HG03095 (cell line): ENCODE measurements around the gene PGAM5.
A peak's percentile ranks its signal among the peaks of the same experiment; 100 is the strongest.

Experiments used
- ATAC-seq: cut with Tn5 transposase; IDR thresholded peaks from one replicate; pipeline ENCODE4 v1.9.1; 2021; ENCODE audit warnings: moderate library complexity; ENCODE audit not compliant: unreplicated experiment

PGAM5 gene

GRCh38 chr12:132710405-132711079 lies at the start of gene PGAM5:
PGAM5 (plus strand) TSS chr12:132710842; CDS start chr12:132710877, 35 bp downstream.
- peak; percentile 87 for ATAC-seq

- no peak for ATAC-seq
Observed at GRCh38 chr12:132660996-132661395, 49.6 kb upstream of the PGAM5 start.

- no peak for ATAC-seq
Observed at GRCh38 chr12:132661972-132662371, 48.7 kb upstream of the PGAM5 start.

DNA sequence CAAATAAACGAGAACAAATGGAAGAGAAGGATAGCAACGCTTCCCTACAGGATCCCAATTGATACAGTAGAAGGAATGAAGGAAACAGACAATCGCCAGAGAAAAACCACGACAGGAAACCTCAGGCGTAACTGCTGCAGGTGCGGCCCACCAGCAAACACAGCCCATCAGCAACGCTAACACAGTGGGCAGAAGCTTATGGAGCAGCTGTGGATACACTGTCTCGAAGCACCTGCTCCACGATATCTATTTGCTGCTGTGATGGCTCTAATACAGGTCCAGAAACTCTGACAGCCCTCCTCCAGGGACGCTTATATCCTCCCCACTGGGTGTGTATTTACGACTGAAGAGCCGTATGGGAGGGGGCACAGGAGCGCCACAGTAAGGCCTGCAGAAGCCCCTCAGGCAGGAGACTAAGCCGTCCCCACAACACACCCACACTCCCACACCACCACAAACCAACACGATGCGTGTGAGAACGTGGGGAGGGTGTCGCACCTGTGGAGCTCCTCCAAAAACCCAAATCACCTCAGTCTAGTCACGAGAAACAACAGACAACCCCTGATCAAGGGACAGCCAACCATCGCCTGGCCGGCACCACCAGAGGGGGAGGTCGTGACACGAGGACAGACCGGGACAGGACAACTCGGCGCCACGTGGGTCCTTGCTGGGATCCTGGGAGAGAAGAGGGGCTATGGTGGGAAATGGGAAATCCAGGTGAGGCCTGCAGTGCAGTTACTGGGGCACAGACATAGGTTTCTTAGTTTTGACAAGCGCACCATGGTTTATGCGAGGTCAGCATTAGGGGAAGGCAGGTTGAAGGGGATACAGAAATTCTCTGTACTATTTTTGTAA lies 47.5 kb upstream of the PGAM5 start:
- ATAC-seq: no peak

DNA sequence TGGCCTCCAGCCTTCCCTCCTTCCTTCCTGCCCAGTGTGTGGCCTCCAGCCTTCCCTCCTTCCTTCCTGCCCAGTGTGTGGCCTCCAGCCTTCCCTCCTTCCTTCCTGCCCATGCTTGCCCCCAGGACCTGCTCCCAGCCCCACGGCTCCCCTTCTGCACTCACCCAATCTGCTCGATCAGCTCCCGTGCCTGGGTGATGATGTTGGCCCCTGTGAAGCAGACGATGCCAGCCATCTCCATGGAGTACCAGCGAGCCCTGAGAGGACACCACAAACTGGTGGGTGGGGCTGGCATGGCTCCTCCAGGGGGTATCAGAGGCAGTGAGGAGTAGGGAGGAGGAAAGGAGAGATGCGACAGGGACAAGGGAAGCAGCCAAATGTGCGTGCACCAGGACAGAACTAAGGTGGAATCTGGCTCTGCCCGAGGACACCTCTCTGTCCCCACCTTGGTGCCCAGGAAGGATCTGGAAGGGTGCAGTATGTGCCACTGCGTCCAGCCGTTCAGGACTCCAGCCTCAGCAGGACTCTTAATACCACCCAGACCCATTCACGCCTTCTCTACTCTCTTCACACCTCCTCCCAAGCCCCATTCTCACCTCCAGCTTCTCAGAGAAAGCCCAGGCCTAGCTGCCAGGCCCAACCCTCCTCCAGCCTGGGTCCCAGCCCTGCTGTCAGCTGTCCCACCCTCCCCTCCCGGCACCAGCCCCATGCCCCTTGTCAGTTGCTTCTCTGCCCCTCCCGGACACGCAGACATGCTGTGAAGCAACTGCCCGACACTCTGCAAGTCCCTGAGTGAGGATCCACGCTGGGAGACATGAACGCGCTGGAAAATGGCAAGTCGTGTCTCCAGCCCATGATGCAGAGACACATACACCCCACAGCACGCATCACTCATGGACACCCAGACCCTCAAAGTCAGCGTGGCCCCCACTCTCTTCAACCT lies 46.2 kb upstream of the PGAM5 start:
- ATAC-seq: no peak

DNA sequence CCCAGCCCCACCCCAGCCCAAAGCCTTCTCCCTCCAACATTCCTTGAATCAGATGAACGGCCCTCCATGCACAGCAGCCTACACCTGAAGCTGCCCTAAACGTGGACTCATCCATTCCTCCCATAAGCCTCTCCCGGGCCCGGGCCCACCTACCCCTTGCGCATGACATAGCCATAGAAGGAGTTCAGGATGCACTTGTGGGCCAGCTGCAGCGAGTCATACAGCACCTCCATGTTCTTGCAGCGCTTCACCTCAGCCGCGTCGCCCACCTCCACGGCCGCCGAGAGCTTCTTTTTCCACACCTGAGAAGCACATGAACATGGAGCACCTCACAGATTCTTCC lies 45.5 kb upstream of the PGAM5 start:
- ATAC-seq: no peak

GRCh38 chr12:132665794-132666193 lies 44.8 kb upstream of the PGAM5 start:
- no peak for ATAC-seq

- ATAC-seq: no peak
Observed at GRCh38 chr12:132668191-132669088, 42.2 kb upstream of the PGAM5 start.

DNA sequence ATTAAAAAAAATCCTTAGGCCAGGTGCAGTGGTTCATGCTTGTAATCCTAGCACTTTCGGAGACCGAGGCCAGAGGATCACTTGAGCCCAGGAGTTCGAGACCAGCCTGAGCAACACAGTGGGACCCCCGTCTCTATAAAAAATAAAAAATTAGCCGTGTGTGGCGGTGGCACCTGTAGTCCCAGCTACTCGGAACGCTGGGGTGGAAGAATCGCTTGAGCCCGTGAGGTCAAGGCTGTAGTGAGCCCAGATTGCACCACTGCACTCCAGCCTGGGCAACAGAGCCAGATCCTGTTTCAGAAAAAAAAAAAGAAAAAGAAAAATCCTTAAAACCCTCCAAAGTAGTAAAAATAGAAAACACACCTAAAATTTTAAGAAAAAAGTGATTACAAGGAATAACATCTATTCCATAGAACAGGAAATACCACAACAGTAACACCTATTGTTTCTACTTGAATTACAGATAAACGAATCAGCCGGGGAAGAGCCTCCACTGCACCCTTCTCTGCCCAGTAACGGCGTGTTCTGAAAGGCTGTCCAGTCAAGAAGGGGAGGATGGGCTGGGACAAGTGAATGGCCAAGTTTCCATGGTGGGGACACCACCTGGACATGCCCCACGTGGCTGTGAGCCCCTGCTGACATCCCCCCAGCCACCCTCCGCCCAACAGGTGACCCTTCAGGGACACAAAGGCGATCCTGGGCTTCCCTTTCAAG lies 41.3 kb upstream of the PGAM5 start:
- ATAC-seq: no peak

DNA sequence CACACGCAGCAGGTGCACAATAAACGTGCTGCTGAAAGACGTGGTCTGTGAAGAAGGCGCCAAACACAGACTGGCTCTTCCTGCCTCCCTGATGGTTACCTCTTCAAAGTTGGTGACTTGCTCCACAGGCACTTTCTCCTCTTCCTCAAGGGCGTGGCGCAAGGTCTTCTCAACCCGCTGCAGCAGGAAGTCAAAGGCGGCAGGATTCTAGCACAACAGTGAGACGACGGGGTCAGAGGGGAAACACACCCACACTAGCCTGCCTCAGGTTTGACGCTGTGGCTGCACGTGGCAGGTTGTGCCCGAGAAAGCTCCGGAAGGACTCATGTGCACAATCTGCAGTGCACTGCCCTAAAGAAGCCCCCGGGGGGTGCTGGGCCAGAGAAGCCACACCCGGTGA lies 38.5 kb upstream of the PGAM5 start:
- no peak for ATAC-seq

GRCh38 chr12:132672678-132673077 lies 38.0 kb upstream of the PGAM5 start:
- no peak for ATAC-seq

GRCh38 chr12:132673288-132674179 lies 37.1 kb upstream of the PGAM5 start:
- ATAC-seq: no peak

DNA sequence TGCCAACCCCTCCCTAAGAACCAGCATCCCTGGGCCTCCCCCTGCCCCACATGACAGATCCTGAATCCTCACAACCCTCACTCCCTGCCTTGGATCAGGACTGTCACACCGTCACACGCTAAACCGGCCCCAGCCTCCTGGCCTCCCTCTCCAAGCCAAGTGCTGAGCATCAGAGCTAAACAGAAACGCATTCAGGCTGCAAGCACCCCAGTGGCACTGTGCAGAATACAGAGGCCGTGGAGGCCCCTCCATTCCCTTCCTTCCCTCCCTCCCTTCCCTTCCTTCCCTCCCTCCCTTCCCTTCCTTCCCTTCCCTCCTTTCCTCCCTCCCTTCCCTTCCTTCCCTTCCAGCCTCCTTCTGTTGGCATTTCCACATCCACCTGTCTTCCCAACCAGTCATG lies 36.1 kb upstream of the PGAM5 start:
- no peak for ATAC-seq

DNA sequence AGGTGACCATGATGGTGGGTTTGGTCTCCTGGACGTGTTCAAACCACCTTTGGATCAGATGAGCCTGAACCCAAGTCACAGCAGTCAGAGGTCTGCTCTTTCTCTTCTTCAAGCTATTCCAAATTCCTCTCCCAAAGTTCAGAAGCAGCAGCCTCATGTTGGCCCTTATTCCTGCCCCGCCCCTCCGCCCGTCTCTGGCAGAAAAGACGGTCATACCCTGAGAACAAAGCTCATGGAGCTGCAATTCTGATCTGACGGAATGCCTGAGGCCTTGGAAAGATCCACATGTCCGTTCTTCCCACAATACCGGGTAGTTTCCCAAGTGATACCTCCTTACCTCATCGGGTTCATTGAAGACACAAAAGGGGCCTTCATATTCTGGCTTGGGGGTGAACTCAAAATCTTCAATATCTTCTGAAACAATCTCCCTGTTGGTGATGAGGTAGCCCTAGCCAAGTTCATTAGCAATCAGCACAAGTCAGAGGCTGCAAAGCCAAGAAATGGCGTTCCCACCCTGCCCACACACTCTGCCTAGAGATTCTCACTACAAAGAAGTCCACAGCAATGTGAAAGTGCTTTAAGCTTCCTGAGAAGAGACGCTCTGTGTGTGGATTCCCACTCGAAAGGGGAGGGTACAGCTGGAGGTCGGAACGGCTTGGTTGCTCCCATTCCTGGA lies 34.7 kb upstream of the PGAM5 start:
- ATAC-seq: no peak

- no peak for ATAC-seq
Observed at GRCh38 chr12:132677492-132677891, 33.1 kb upstream of the PGAM5 start.

DNA sequence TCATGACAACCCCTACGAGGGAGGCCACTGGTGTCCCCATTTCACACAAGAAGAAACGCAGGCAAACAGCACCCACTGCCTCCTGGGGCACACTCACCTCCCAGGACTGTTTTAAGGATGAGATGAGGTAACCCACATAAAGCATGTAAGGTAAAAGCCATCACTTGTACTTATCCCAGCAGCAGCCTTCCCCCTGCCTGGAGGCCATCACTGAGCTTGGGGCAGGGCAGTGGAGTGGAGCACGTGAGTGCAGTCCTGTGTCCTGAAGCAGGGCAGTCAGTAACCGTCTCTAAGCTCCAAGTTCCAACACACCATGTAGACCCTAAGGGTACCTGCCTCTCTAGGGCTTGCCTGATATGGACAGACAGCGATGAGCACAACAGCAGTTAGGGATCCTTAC lies 25.2 kb upstream of the PGAM5 start:
- no peak for ATAC-seq

DNA sequence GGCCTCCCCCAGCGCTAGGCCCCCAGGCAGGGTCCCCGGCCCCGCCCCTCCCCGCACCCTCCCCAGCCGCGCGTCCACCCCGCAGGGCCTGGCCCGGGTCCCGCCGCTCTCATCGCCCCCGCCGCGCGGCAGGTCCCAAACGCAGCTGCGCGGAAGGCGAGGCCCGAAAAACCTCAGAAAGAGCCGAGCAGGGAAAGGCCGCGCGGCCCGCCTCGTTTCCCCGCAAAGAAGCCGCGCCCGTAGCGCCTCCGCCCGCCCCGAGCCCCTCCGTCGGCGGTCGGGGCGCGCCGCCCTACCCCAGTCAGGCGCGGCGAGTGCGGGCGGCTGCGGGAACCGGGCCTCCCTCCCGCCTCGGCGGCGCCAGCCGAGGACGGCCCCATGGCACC lies 23.8 kb upstream of the PGAM5 start:
- ATAC-seq: peak; percentile 15
